ENCODE results near the gene SLC7A6.

Gene SLC7A6

DNA sequence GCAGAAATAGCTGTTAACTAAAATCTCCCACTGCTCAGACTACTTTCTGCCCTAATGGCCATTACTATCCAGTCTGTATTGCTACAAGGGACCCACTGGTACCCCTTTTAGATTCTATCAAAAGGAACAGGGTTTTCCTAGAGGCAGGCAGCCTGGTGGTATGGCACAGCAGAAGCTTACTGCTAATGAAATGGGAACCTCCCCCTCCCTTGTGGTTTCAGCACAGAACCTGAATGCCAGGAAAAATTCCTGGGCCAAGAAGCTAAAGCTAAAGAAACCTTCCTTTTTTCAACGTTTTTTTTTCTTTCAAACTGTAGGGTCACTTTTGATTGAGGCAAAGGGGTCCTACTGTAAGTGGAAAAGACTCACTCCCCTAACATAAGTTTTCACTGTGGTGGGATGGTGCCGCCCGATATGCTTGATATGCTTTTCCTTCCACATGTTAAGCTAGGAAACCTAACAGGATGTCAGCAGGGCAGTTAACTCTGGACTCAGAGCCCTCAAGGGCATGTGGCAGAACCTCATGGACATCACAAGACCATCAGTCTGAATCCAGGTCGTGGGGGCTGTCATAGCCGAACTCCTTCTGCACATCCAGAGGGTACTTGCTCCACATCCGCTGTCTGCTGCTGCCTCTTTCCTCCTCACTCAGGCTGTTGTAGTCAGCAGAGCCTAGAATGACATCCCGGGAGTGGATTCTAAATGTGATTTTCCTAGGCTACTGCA lies 36.6 kb downstream of the SLC7A6 start:
- Histone ChIP-seq H3K36me3 (replicated peaks) (peaks cover 83% of the 10 kb centered on the region), H3K4me1 (no peaks in the 10 kb centered on the region)
- no peak for DNase-seq (ENCODE audit: low spot score in 2 of 2)

DNA sequence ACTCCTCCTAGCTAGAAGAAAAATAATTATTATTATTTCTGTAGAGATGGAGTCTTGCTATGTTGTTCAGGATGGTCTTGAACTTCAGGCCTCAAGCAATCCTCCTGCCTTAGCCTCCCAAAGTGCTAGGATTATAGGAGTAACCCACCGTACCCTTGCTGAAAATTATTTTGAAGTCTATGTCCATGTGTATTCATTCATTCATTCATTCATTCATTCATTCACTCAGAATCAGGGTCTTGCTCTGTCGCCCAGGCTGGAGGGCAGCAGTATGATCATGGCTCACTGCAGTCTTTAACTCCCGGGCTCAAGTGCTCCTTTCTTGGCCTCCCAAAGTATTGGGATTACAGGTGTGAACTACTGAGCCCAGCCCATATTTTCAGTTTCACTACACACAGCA lies 42.3 kb downstream of the SLC7A6 start:
- H3K4me1 ChIP-seq, result peaks cover 6% of the 10 kb centered on the region
- H3K9me3 ChIP-seq, result no peaks in the 10 kb centered on the region
- peaks cover 49% of the 10 kb centered on the region for H3K36me3 ChIP-seq (replicated peaks)
- H3K4me3 ChIP-seq, result no peak overlapping the region
- DNase-seq (ENCODE audit: low spot score in 2 of 2), result no peak
- no peaks in the 10 kb centered on the region for H3K27me3 ChIP-seq (ENCODE audit: low read depth)
- in situ Hi-C loops (cut with MboI; ENCODE audit: low sequenced_read_pairs), result no loop called here

More for the DNA sequence above, 36.6 kb downstream of the SLC7A6 start:
- no peaks in the 10 kb centered on the region for H3K9me3 ChIP-seq
- in situ Hi-C loops (cut with MboI; ENCODE audit: low sequenced_read_pairs), result no loop called here
- no peaks in the 10 kb centered on the region for H3K27me3 ChIP-seq (ENCODE audit: low read depth)
- no peak overlapping the region for H3K4me3 ChIP-seq

DNA sequence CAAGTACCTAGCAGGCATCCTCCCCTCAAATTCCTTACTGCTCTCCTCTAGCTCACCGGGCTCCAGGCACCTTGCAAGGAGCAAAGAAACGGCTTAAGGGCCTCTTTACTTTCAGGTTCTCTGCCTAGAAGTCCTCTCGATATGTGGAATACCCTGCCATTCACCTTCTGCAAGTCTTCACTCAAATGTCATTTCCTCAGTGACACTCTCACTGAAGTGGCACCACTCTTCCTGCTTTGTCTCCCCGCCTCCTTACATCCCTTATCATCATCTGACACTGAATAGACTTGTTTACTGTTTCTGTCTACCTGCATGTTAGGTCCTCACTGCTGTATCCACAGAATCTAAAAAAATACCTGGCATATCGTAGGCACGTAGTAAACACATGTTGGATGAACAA lies 45.5 kb downstream of the SLC7A6 start:
- no peaks in the 10 kb centered on the region for H3K27me3 ChIP-seq (ENCODE audit: low read depth)
- in situ Hi-C loops (cut with MboI; ENCODE audit: low sequenced_read_pairs), result no loop called here
- H3K9me3 ChIP-seq, result no peaks in the 10 kb centered on the region
- DNase-seq (ENCODE audit: low spot score in 2 of 2), result no peak
- H3K4me1 ChIP-seq, result peaks cover 12% of the 10 kb centered on the region
- H3K4me3 ChIP-seq, result peak overlapping the region; percentile 86
- peaks cover 33% of the 10 kb centered on the region for H3K36me3 ChIP-seq (replicated peaks)

GRCh38 chr16:68310437-68310773 lies 46.1 kb downstream of the SLC7A6 start:
- no peaks in the 10 kb centered on the region for H3K27me3 ChIP-seq (ENCODE audit: low read depth)
- H3K36me3 ChIP-seq (replicated peaks), result peaks cover 31% of the 10 kb centered on the region
- no peak for DNase-seq (ENCODE audit: low spot score in 2 of 2)

DNA sequence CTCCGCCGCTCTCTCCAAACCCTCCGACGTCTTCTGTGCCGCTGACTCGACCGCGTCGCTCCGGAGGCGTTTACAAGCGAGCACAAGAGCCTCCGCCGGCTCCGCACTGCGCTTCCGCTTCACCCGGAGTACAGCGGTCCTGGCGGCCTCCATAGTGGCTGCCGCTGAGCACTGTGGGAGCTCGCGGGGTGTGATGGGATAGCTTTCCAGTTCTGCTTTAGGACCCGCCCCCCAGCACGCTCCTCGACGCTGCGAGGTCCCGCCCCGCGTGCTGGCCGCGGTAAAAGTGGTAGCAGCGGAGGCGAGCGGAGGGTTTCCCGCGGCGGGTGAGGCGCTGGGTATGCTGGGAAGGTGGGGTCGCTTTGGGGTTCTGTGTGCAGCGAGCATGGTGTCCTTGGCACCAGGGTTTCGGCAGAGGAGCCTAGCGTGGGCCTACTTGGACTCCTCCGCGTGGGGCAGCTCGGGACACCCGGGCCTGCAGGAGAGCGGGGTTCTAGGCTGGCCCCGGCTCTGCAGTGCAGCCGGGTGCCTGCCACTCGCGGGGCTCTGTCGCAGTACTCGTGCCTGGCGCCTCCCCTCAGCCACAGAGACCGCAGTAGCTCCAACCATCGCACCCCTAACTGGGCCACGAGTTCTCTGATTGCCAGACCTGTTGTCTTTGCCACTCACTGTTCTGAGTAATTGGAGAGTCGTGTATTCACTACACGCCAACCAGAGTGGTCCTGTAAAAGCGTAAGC lies 46.6 kb downstream of the SLC7A6 start, which contains the start of the genes PRMT7 and SLC7A6OS:
TSS of gene PRMT7 (plus strand) at position 246 of the 738 bp plus-strand sequence. CDS start 4,961 bp downstream, outside the sequence.
TSS of gene SLC7A6OS (minus strand) at position 173 of the 738 bp plus-strand sequence. CDS start at position 153, 20 bp downstream.
- in situ Hi-C loops (cut with MboI; ENCODE audit: low sequenced_read_pairs), result no loop called here
- Histone ChIP-seq H3K9me3 (no peaks in the 10 kb centered on the region), H3K4me3 (peak within 1 kb of the TSS; percentile 86), H3K27me3 (ENCODE audit: low read depth) (no peaks in the 10 kb centered on the region), H3K4me1 (peaks cover 12% of the 10 kb centered on the region), H3K36me3 (replicated peaks) (peaks cover 35% of the 10 kb centered on the region)
- peak; percentile 95 for DNase-seq (ENCODE audit: low spot score in 2 of 2)

More at GRCh38 chr16:68310437-68310773, 46.1 kb downstream of the SLC7A6 start:
- peaks cover 12% of the 10 kb centered on the region for H3K4me1 ChIP-seq
- in situ Hi-C loops (cut with MboI; ENCODE audit: low sequenced_read_pairs), result no loop called here
- H3K4me3 ChIP-seq, result peak overlapping the region; percentile 86
- no peaks in the 10 kb centered on the region for H3K9me3 ChIP-seq

GRCh38 chr16:68313116-68313515 lies 48.8 kb downstream of the SLC7A6 start:
- no peak for DNase-seq (ENCODE audit: low spot score in 2 of 2)
- H3K4me1 ChIP-seq, result peaks cover 12% of the 10 kb centered on the region
- in situ Hi-C loops (cut with MboI; ENCODE audit: low sequenced_read_pairs), result no loop called here
- H3K4me3 ChIP-seq, result no peak overlapping the region
- peaks cover 29% of the 10 kb centered on the region for H3K36me3 ChIP-seq (replicated peaks)
- H3K27me3 ChIP-seq (ENCODE audit: low read depth), result no peaks in the 10 kb centered on the region
- no peaks in the 10 kb centered on the region for H3K9me3 ChIP-seq

- Histone ChIP-seq H3K9me3 (no peaks in the 10 kb centered on the region), H3K4me1 (no peaks in the 10 kb centered on the region), H3K27me3 (ENCODE audit: low read depth) (no peaks in the 10 kb centered on the region), H3K36me3 (replicated peaks) (peaks cover 57% of the 10 kb centered on the region), H3K4me3 (no peak overlapping the region)
- no peak for DNase-seq (ENCODE audit: low spot score in 2 of 2)
- in situ Hi-C loops (cut with MboI; ENCODE audit: low sequenced_read_pairs), result no loop called here
Observed at GRCh38 chr16:68319185-68319908, 55.0 kb downstream of the SLC7A6 start.

- peaks cover 60% of the 10 kb centered on the region for H3K36me3 ChIP-seq (replicated peaks)
- peaks cover 2% of the 10 kb centered on the region for H3K4me1 ChIP-seq
Observed at GRCh38 chr16:68324336-68324735, 60.0 kb downstream of the SLC7A6 start.

GRCh38 chr16:68324780-68325357 lies 60.5 kb downstream of the SLC7A6 start:
- Histone ChIP-seq H3K4me1 (peaks cover 2% of the 10 kb centered on the region), H3K9me3 (no peaks in the 10 kb centered on the region), H3K27me3 (ENCODE audit: low read depth) (no peaks in the 10 kb centered on the region), H3K36me3 (replicated peaks) (peaks cover 62% of the 10 kb centered on the region), H3K4me3 (no peak overlapping the region)
- in situ Hi-C loops (cut with MboI; ENCODE audit: low sequenced_read_pairs), result loop anchor here (5.0 kb wide), 1 partner anchor 63 kb away; the partner anchor contains the start of gene SLC7A6
- DNase-seq (ENCODE audit: low spot score in 2 of 2), result no peak

More at GRCh38 chr16:68324336-68324735, 60.0 kb downstream of the SLC7A6 start:
- no peak for DNase-seq (ENCODE audit: low spot score in 2 of 2)
- H3K4me3 ChIP-seq, result no peak overlapping the region
- no peaks in the 10 kb centered on the region for H3K9me3 ChIP-seq
- no peaks in the 10 kb centered on the region for H3K27me3 ChIP-seq (ENCODE audit: low read depth)
- in situ Hi-C loops (cut with MboI; ENCODE audit: low sequenced_read_pairs), result no loop called here

GRCh38 chr16:68328151-68328859 lies 64.0 kb downstream of the SLC7A6 start:
- Histone ChIP-seq H3K27me3 (ENCODE audit: low read depth) (no peaks in the 10 kb centered on the region), H3K36me3 (replicated peaks) (peaks cover 70% of the 10 kb centered on the region), H3K4me1 (peaks cover 2% of the 10 kb centered on the region), H3K4me3 (no peak overlapping the region), H3K9me3 (no peaks in the 10 kb centered on the region)
- peak; percentile 79 to 85 for DNase-seq (ENCODE audit: low spot score in 2 of 2)
- in situ Hi-C loops (cut with MboI; ENCODE audit: low sequenced_read_pairs), result loop anchor here (5.0 kb wide), 1 partner anchor 66 kb away; the partner anchor contains the start of gene SLC7A6

- no peaks in the 10 kb centered on the region for H3K9me3 ChIP-seq
- peaks cover 2% of the 10 kb centered on the region for H3K4me1 ChIP-seq
- no peak for DNase-seq (ENCODE audit: low spot score in 2 of 2)
- no peaks in the 10 kb centered on the region for H3K27me3 ChIP-seq (ENCODE audit: low read depth)
- in situ Hi-C loops (cut with MboI; ENCODE audit: low sequenced_read_pairs), result loop anchor here (5.0 kb wide), 1 partner anchor 67 kb away; the partner anchor contains the start of gene SLC7A6
- no peak overlapping the region for H3K4me3 ChIP-seq
- peaks cover 69% of the 10 kb centered on the region for H3K36me3 ChIP-seq (replicated peaks)
Observed at GRCh38 chr16:68328860-68329390, 64.6 kb downstream of the SLC7A6 start.

DNA sequence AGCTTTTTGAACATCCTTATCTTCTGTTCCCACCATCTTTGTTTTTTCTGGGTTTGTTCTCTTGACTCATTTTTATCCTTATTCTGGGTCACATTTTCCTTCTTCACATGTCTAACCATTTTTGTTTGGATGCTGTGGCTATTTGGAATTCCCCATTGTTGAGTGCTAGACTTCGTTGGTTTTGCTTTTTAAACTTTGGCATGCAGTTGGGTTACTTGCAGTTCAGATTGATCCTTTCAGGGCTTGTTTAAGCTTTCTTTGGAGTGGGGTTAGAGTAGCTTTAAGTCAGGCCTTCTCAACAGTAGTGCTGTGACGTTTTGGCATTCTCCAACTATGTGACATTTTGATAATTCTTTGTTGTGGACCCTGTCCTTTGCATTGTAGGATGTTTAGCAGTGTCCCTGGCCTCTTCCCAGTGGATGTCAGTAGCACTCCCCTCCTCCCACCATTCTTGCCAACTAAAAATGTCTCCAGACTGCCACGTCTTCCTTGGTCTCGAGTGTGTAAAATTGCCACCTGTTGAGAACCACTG lies 67.6 kb downstream of the SLC7A6 start:
- no peaks in the 10 kb centered on the region for H3K9me3 ChIP-seq
- H3K36me3 ChIP-seq (replicated peaks), result peaks cover 57% of the 10 kb centered on the region
- H3K4me3 ChIP-seq, result no peak overlapping the region
- in situ Hi-C loops (cut with MboI; ENCODE audit: low sequenced_read_pairs), result no loop called here
- no peak for DNase-seq (ENCODE audit: low spot score in 2 of 2)
- peaks cover 2% of the 10 kb centered on the region for H3K4me1 ChIP-seq
- no peaks in the 10 kb centered on the region for H3K27me3 ChIP-seq (ENCODE audit: low read depth)
